Measurements from ENCODE around the gene MALSU1. TPM values are rescaled to one million over a fixed set of nuclear protein-coding genes. Genes with fewer than 3 reads are reported as not detected.

MALSU1 gene
- total and polyA plus RNA-seq, 2 experiments from 2014 or later: 86.7 to 99.5 TPM

- TF ChIP-seq CTCF (IDR thresholded peaks at IDR 0.05; ENCODE audit: low read depth, low read length): no peak
- Histone ChIP-seq H3K9me3 (ENCODE audit: low read depth) (no peaks in the 10 kb centered on the region), H3K4me3 (no peak overlapping the region), H3K36me3 (peaks cover 57% of the 10 kb centered on the region), H3K27ac (no peak overlapping the region), H3K4me1 (ENCODE audit: low read depth) (no peaks in the 10 kb centered on the region), H3K27me3 (no peaks in the 10 kb centered on the region)
- no peak for DNase-seq (ENCODE audit: low read depth in 1 of 2, low spot score in 1 of 2)
Measured at GRCh38 chr7:23336799-23337283, 37.7 kb downstream of the MALSU1 start.

- Histone ChIP-seq H3K36me3 (peaks cover 59% of the 10 kb centered on the region), H3K4me3 (no peak overlapping the region)
- DNase-seq (ENCODE audit: low read depth in 1 of 2, low spot score in 1 of 2): no peak
Measured at GRCh38 chr7:23337374-23337773, 38.2 kb downstream of the MALSU1 start.

GRCh38 chr7:23338439-23338838 lies 39.3 kb downstream of the MALSU1 start:
- Histone ChIP-seq H3K36me3 (peaks cover 59% of the 10 kb centered on the region), H3K27me3 (no peaks in the 10 kb centered on the region), H3K9me3 (ENCODE audit: low read depth) (no peaks in the 10 kb centered on the region), H3K4me3 (no peak overlapping the region), H3K27ac (no peak overlapping the region), H3K4me1 (ENCODE audit: low read depth) (no peaks in the 10 kb centered on the region)
- no peak for DNase-seq (ENCODE audit: low read depth in 1 of 2, low spot score in 1 of 2)
- no peak for TF ChIP-seq CTCF (IDR thresholded peaks at IDR 0.05; ENCODE audit: low read depth, low read length)

More at GRCh38 chr7:23337374-23337773, 38.2 kb downstream of the MALSU1 start:
- Histone ChIP-seq H3K4me1 (ENCODE audit: low read depth) (no peaks in the 10 kb centered on the region), H3K9me3 (ENCODE audit: low read depth) (no peaks in the 10 kb centered on the region), H3K27me3 (no peaks in the 10 kb centered on the region), H3K27ac (no peak overlapping the region)
- no peak for TF ChIP-seq CTCF (IDR thresholded peaks at IDR 0.05; ENCODE audit: low read depth, low read length)

GRCh38 chr7:23338863-23339262 lies 39.7 kb downstream of the MALSU1 start:
- TF ChIP-seq CTCF (IDR thresholded peaks at IDR 0.05; ENCODE audit: low read depth, low read length): no peak
- Histone ChIP-seq H3K4me3 (no peak overlapping the region), H3K36me3 (peaks cover 62% of the 10 kb centered on the region), H3K27ac (no peak overlapping the region), H3K27me3 (no peaks in the 10 kb centered on the region), H3K9me3 (ENCODE audit: low read depth) (no peaks in the 10 kb centered on the region), H3K4me1 (ENCODE audit: low read depth) (no peaks in the 10 kb centered on the region)
- no peak for DNase-seq (ENCODE audit: low read depth in 1 of 2, low spot score in 1 of 2)

GRCh38 chr7:23341846-23342598 lies 42.9 kb downstream of the MALSU1 start:
- no peaks in the 10 kb centered on the region for H3K9me3 ChIP-seq (ENCODE audit: low read depth)
- no peak for TF ChIP-seq CTCF (IDR thresholded peaks at IDR 0.05; ENCODE audit: low read depth, low read length)
- H3K27me3 ChIP-seq: no peaks in the 10 kb centered on the region
- no peaks in the 10 kb centered on the region for H3K4me1 ChIP-seq (ENCODE audit: low read depth)
- DNase-seq (ENCODE audit: low read depth in 1 of 2, low spot score in 1 of 2): no peak
- no peak overlapping the region for H3K4me3 ChIP-seq
- H3K27ac ChIP-seq: no peak overlapping the region
- peaks cover 84% of the 10 kb centered on the region for H3K36me3 ChIP-seq
